Measurements from ENCODE around the gene LRRC49.
"Not testable (repeated sequence)": the region's sequence is repeated elsewhere in the genome, so short reads cannot be mapped to it uniquely, and the experiment has no call there.

Gene LRRC49

GRCh38 chr15:70892002-70892911, at the start of gene LRRC49, which contains the start of gene THAP10:
TSS of gene LRRC49 (plus strand) at chr15:70892826. CDS start at chr15:70892895, 69 bp downstream.
TSS of gene THAP10 (minus strand) at chr15:70892433. CDS start at chr15:70892272, 161 bp downstream.
- peak; percentile 51 for DNase-seq

GRCh38 chr15:70845602-70846360, 46.8 kb upstream of the LRRC49 start:
- no peak for DNase-seq

- DNase-seq, result no peak
These were observed 40.7 kb upstream of the LRRC49 start for GRCh38 chr15:70851889-70852288.

- no peak for DNase-seq
These were observed 39.9 kb upstream of the LRRC49 start for GRCh38 chr15:70852501-70853317.

- peak; percentile 15 for DNase-seq
These were observed 39.2 kb upstream of the LRRC49 start for GRCh38 chr15:70853318-70853972.

- no peak for DNase-seq
These were observed 38.5 kb upstream of the LRRC49 start, which contains the start of gene LARP6 for GRCh38 chr15:70853973-70854665. TSS of gene LARP6 (minus strand) at chr15:70854157. CDS start at chr15:70854088, 69 bp downstream.

- no peak for DNase-seq
These were observed 38.0 kb upstream of the LRRC49 start for GRCh38 chr15:70854666-70854976.

GRCh38 chr15:70855764-70856163, 36.9 kb upstream of the LRRC49 start:
- no peak for DNase-seq

- DNase-seq, result no peak
These were observed 36.3 kb upstream of the LRRC49 start for GRCh38 chr15:70856177-70856883.

- peak; percentile 80 for DNase-seq
These were observed 35.6 kb upstream of the LRRC49 start for GRCh38 chr15:70856884-70857561.

GRCh38 chr15:70857562-70858285, 34.9 kb upstream of the LRRC49 start:
- DNase-seq, result no peak

- DNase-seq, result not testable (repeated sequence)
These were observed 33.9 kb upstream of the LRRC49 start for GRCh38 chr15:70858614-70859321.

GRCh38 chr15:70859322-70859908, 33.2 kb upstream of the LRRC49 start:
- DNase-seq, result no peak

- no peak for DNase-seq
These were observed 32.6 kb upstream of the LRRC49 start for GRCh38 chr15:70859998-70860397.

- DNase-seq, result no peak
These were observed 29.0 kb upstream of the LRRC49 start for GRCh38 chr15:70863450-70864218.

- DNase-seq, result no peak
These were observed 25.5 kb upstream of the LRRC49 start for GRCh38 chr15:70866982-70867641.

- no peak for DNase-seq
These were observed 24.6 kb upstream of the LRRC49 start for GRCh38 chr15:70867911-70868467.
